B cell (primary cell): ENCODE measurements around the gene MAP10. TPM values are rescaled to one million over a fixed set of nuclear protein-coding genes. Genes with fewer than 3 reads are reported as not detected.

Experiments used
- ATAC-seq: fragments of 200-7000 bp; cut with Tn5 transposase; one replicate; pipeline ENCODE4 v1.10.0; 2021; ENCODE audit warnings: low read depth, mild to moderate bottlenecking, moderate number of reproducible peaks, moderate library complexity
- CTCF ChIA-PET: fragments of 350-600 bp; sonication (Branson Sonifier 250); formaldehyde crosslinking; loops from one replicate; lab custom pipeline; 2021; ENCODE audit warnings: antibody characterized with exemption, inconsistent platforms; lab: Charles Lee
- POLR2A ChIA-PET: fragments of 350-600 bp; sonication (Branson Sonifier 250); formaldehyde crosslinking; loops from one replicate; lab custom pipeline; 2021; ENCODE audit warnings: antibody characterized with exemption; lab: Charles Lee
- DNase-seq: peaks from one replicate; pipeline ENCODE4 v3.0.0; 2013
- H2AFZ ChIP-seq: 2 replicates; pipeline ENCODE4 v1.6.1; 2012; ENCODE audit warnings: mild to moderate bottlenecking, low read depth, low read length; ENCODE audit not compliant: insufficient read depth, poor library complexity, severe bottlenecking
- H3K27ac ChIP-seq, 2 donors: 1 replicate in 1 of 2; 2 replicates in 1 of 2; pipeline ENCODE4 v1.5.1; 2012 to 2013; ENCODE audit warnings: low read length in 2 of 2, mild to moderate bottlenecking in 2 of 2, moderate library complexity in 1 of 2
- H3K27me3 ChIP-seq, 4 experiments: fragments of 200-600 bp in 1 of 4; sonication (generic) in 1 of 4; replicated peaks in 1 of 4; 1 replicate in 2 of 4; 2 replicates in 2 of 4; pipeline versions ENCODE4 v1.6.1 to v1.7.0; 2013 to 2016; ENCODE audit warnings: low read length in 3 of 4, mild to moderate bottlenecking in 2 of 4, mixed read lengths in 1 of 4, moderate library complexity in 1 of 4; ENCODE audit not compliant: insufficient read depth in 4 of 4, control insufficient read depth in 3 of 4; ENCODE audit errors: control extremely low read depth in 1 of 4
- H3K36me3 ChIP-seq, 2 experiments: replicated peaks in 1 of 2; 1 replicate in 1 of 2; 2 replicates in 1 of 2; pipeline versions ENCODE4 v1.6.1 to v1.7.1; 2013; ENCODE audit warnings: low read length in 1 of 2; ENCODE audit not compliant: insufficient read depth in 2 of 2, control insufficient read depth in 1 of 2; ENCODE audit errors: control extremely low read depth in 1 of 2, extremely low read depth in 1 of 2
- H3K4me1 ChIP-seq, 2 donors: fragments of 200-600 bp in 1 of 2; sonication (generic) in 1 of 2; 1 replicate in 1 of 2; 2 replicates in 1 of 2; pipeline versions ENCODE4 v1.5.1 to v1.6.1; 2013 to 2017; ENCODE audit warnings: low read length in 2 of 2; ENCODE audit not compliant: control insufficient read depth in 2 of 2, insufficient read depth in 2 of 2
- H3K4me2 ChIP-seq: replicated peaks from 2 replicates; pipeline ENCODE3; 2012; ENCODE audit warnings: mild to moderate bottlenecking, low read depth, low read length; ENCODE audit not compliant: poor library complexity, severe bottlenecking
- H3K4me3 ChIP-seq, 5 experiments: fragments of 200-600 bp in 1 of 5; sonication (generic) in 1 of 5; 1 replicate in 3 of 5; 2 replicates in 2 of 5; pipeline versions ENCODE4 v1.5.1 to v1.7.0; 2011 to 2016; ENCODE audit warnings: low read length in 4 of 5, mild to moderate bottlenecking in 4 of 5, low read depth in 2 of 5, control low read depth in 1 of 5, moderate library complexity in 1 of 5; ENCODE audit not compliant: insufficient read depth in 1 of 5; ENCODE audit errors: control extremely low read depth in 1 of 5, extremely low read depth in 1 of 5
- H3K79me2 ChIP-seq: fragments of 200-600 bp; sonication (generic); one replicate; pipeline ENCODE4 v1.6.0; 2016; ENCODE audit warnings: low read length; ENCODE audit not compliant: control insufficient read depth, insufficient read depth
- H3K9ac ChIP-seq: fragments of 200-600 bp; sonication (generic); 2 replicates; pipeline ENCODE4 v1.6.1; 2017; ENCODE audit warnings: mild to moderate bottlenecking, low read length, moderate library complexity
- H3K9me3 ChIP-seq, 3 donors: one replicate each; pipeline versions ENCODE4 v1.6.1 to v1.7.1; 2013; ENCODE audit warnings: low read length in 2 of 3; ENCODE audit not compliant: control insufficient read depth in 2 of 3, insufficient read depth in 1 of 3; ENCODE audit errors: control extremely low read depth in 1 of 3
- H4K20me1 ChIP-seq: 2 replicates; pipeline ENCODE4 v1.6.0; 2012; ENCODE audit warnings: mild to moderate bottlenecking, low read length; ENCODE audit not compliant: insufficient read depth, control insufficient read depth, poor library complexity, severe bottlenecking
- H3K27ac Mint-ChIP-seq: one replicate; pipeline ENCODE4 v1.8.0; 2021; ENCODE audit warnings: mixed read lengths
- H3K27me3 Mint-ChIP-seq: one replicate; pipeline ENCODE4 v1.8.0; 2021; ENCODE audit warnings: mixed read lengths
- H3K4me1 Mint-ChIP-seq: one replicate; pipeline ENCODE4 v1.8.0; 2021; ENCODE audit warnings: mixed read lengths
- H3K4me3 Mint-ChIP-seq: one replicate; pipeline ENCODE4 v1.8.0; 2021; ENCODE audit warnings: mixed read lengths
- H3K9me3 Mint-ChIP-seq: one replicate; pipeline ENCODE4 v1.8.0; 2022; ENCODE audit warnings: mixed read lengths; ENCODE audit not compliant: insufficient read depth
- EZH2 ChIP-seq: IDR thresholded peaks from 2 replicates; pipeline ENCODE4 v1.6.1; 2012; ENCODE audit warnings: borderline replicate concordance, low read depth, mild to moderate bottlenecking, moderate library complexity, low read length; ENCODE audit not compliant: insufficient read depth, poor library complexity, severe bottlenecking
- WGBS: methylation state at CpG from one replicate; pipeline ENCODE4 v1.1.5; 2013; ENCODE audit warnings: missing lambda C conversion rate; ENCODE audit not compliant: insufficient coverage; 5-methylcytosine and 5-hydroxymethylcytosine counted together
- intact Hi-C: fragments of 100-400 bp; cut with micrococcal nuclease; formaldehyde crosslinking; loops from one replicate; pipeline ENCODE4 v1.10.0; 2022
- polyA plus RNA-seq: library from polyadenylated mRNA; depleted of rRNA; stranded (reverse); fragments of >200 nt; gene quantifications from 2 replicates; pipeline ENCODE4 v1.2.3, GENCODE V29; 2012
- total RNA-seq, 2 donors: library from RNA; stranded (reverse); fragments of 120-200 nt in 1 of 2; gene quantifications; 1 replicate in 1 of 2; 2 replicates in 1 of 2; pipeline versions ENCODE4 v1.2.3 to v1.2.4, GENCODE V29; 2013 to 2022
- TF ChIP-seq, protein P1 (sequence below): fragments of 200-600 bp; IDR thresholded peaks from one replicate; pipeline ENCODE4 v1.8.0; 2022; ENCODE audit warnings: antibody characterized with exemption, mild to moderate bottlenecking

The MAP10 gene
- total and polyA plus RNA-seq, 2 donors (not counting 1 experiment from before 2014, with no cell fraction given) = 0.60 to 1.9 TPM

DNA sequence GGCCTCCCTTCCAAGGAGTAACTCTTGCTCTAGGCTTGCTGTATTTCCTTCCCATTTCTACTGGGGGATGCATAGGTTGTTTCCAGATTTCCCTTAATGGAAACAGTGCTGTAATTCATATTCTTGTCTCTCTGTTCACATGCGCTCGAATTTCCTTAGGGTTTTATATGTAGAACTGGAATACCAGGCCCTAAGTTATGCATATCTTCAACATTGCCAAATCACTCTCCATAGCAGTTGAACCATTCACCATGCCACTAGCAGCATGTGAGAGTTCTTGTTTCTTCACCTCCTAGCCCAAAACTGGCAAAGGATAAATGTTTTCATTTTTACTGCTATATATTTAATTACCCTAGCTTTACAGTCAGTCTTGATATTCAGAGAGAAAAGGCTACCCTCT lies 12.8 kb downstream of the MAP10 start:
- ATAC-seq (no peak), DNase-seq (no peak)
- ChIA-PET CTCF (no interaction called here), POLR2A (no interaction called here)
- peaks cover 6% of the 10 kb centered on the region for H3K4me1 Mint-ChIP-seq
- H3K27me3 Mint-ChIP-seq = no peaks in the 10 kb centered on the region
- Histone ChIP-seq H3K9ac (no peak overlapping the region), H3K4me2 (no peak overlapping the region), H3K9me3 (no peaks in the 10 kb centered on the region), H3K4me3 (no peak overlapping the region), H3K79me2 (no peaks in the 10 kb centered on the region), H3K4me1 (no peaks in the 10 kb centered on the region), H2AFZ (no peak overlapping the region), H3K27ac (no peak overlapping the region), H3K27me3 (no peaks in the 10 kb centered on the region), H3K36me3 (no peaks in the 10 kb centered on the region), H4K20me1 (no peaks in the 10 kb centered on the region)
- intact Hi-C loops = no loop called here
- WGBS = no CpG with 5 or more reads among the region's 2 CpGs
- no peak overlapping the region for H3K27ac Mint-ChIP-seq
- TF ChIP-seq EZH2 = no peak
- TF ChIP-seq, protein P1, sequence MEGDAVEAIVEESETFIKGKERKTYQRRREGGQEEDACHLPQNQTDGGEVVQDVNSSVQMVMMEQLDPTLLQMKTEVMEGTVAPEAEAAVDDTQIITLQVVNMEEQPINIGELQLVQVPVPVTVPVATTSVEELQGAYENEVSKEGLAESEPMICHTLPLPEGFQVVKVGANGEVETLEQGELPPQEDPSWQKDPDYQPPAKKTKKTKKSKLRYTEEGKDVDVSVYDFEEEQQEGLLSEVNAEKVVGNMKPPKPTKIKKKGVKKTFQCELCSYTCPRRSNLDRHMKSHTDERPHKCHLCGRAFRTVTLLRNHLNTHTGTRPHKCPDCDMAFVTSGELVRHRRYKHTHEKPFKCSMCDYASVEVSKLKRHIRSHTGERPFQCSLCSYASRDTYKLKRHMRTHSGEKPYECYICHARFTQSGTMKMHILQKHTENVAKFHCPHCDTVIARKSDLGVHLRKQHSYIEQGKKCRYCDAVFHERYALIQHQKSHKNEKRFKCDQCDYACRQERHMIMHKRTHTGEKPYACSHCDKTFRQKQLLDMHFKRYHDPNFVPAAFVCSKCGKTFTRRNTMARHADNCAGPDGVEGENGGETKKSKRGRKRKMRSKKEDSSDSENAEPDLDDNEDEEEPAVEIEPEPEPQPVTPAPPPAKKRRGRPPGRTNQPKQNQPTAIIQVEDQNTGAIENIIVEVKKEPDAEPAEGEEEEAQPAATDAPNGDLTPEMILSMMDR = no peak
- H3K4me3 Mint-ChIP-seq = no peak overlapping the region
- H3K9me3 Mint-ChIP-seq = no peaks in the 10 kb centered on the region

DNA sequence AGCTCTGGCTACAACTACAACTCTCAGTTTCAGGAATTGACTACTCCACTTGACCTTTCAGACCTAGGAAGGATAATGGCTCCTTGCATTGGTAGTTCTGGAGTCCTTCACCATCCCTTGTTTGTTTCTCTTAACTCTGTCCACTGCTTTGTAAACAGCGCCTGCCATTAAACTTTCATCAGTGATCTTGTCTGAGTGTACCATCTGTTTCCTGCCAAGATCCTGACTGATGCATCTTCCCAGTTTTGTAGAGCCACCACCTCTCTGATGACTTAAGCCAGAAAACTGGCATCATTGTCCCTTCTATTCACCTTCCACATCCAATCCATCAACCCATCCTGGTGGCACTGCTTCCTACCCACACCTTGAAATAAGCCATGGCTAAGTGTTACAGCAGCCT lies 15.2 kb downstream of the MAP10 start:
- ChIA-PET CTCF (no interaction called here), POLR2A (no interaction called here)
- H3K27me3 ChIP-seq = no peaks in the 10 kb centered on the region
- H3K4me2 ChIP-seq = no peak overlapping the region
- H3K4me3 ChIP-seq = no peak overlapping the region
- Mint-ChIP-seq H3K27ac (no peak overlapping the region), H3K27me3 (no peaks in the 10 kb centered on the region), H3K4me1 (no peaks in the 10 kb centered on the region), H3K4me3 (no peak overlapping the region), H3K9me3 (no peaks in the 10 kb centered on the region)
- no peak for ATAC-seq
- H3K9ac ChIP-seq = no peak overlapping the region
- H2AFZ ChIP-seq = no peak overlapping the region
- no peak for TF ChIP-seq EZH2
- TF ChIP-seq, protein P1 = no peak
- H4K20me1 ChIP-seq = no peaks in the 10 kb centered on the region
- DNase-seq = no peak
- no peaks in the 10 kb centered on the region for H3K4me1 ChIP-seq
- 92% methylated on average over 1 of the region's 1 CpG for WGBS
- no peaks in the 10 kb centered on the region for H3K79me2 ChIP-seq
- no peaks in the 10 kb centered on the region for H3K9me3 ChIP-seq
- no peak overlapping the region for H3K27ac ChIP-seq
- H3K36me3 ChIP-seq = no peaks in the 10 kb centered on the region
- intact Hi-C loops = no loop called here
